ENCODE results near the gene SCAP.

GRCh38 chr3:47412842-47413520 is 62.8 kb downstream of the SCAP start:
- TF ChIP-seq CTCF (IDR thresholded peaks at IDR 0.05 in 8 of 11, conservative IDR thresholded peaks at IDR 0.05 in 3 of 11) (no peak), POLR2A (IDR thresholded peaks at IDR 0.05) (no peak), POLR2AphosphoS5 (IDR thresholded peaks at IDR 0.05) (no peak)

All from spleen (tissue), 7 donors.